Loucy (cell line): ENCODE data around the gene TRAF3IP1.

Source experiments
- EZH2phosphoT487 ChIP-seq: fragments of 200-600 bp; IDR thresholded peaks from 2 replicates; pipeline ENCODE4 v1.6.1; 2018; ENCODE audit warnings: antibody characterized with exemption, mild to moderate bottlenecking, moderate library complexity, borderline replicate concordance
- TF ChIP-seq, protein P1 (sequence below): fragments of 200-600 bp; sonication (generic); conservative IDR thresholded peaks from 2 replicates; pipeline ENCODE4 v1.5.1; 2014; ENCODE audit warnings: mild to moderate bottlenecking, antibody characterized with exemption, low read length

DNA sequence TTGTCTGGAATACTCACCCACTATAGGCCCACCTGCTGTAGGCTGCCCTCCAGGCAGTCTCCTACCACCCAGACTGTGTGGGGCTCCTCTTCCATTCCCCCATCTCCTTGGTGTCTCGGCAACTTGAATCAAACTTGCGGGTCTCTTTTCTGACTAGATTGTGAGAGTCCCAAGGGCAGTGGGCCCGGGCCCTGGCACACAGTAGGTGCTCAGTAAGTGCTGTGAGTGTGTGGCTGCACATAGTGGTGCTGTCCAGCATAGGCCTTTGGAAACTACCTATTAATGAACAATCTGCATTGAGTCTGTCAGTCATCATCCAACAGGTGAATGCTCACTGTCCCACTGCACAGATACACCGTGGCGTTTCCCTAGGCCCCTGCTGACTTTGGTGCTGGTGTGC lies 62.8 kb downstream of the TRAF3IP1 start:
- TF ChIP-seq, protein P1, sequence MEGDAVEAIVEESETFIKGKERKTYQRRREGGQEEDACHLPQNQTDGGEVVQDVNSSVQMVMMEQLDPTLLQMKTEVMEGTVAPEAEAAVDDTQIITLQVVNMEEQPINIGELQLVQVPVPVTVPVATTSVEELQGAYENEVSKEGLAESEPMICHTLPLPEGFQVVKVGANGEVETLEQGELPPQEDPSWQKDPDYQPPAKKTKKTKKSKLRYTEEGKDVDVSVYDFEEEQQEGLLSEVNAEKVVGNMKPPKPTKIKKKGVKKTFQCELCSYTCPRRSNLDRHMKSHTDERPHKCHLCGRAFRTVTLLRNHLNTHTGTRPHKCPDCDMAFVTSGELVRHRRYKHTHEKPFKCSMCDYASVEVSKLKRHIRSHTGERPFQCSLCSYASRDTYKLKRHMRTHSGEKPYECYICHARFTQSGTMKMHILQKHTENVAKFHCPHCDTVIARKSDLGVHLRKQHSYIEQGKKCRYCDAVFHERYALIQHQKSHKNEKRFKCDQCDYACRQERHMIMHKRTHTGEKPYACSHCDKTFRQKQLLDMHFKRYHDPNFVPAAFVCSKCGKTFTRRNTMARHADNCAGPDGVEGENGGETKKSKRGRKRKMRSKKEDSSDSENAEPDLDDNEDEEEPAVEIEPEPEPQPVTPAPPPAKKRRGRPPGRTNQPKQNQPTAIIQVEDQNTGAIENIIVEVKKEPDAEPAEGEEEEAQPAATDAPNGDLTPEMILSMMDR, result no peak
- TF ChIP-seq EZH2phosphoT487, result no peak
